ENCODE data around the gene PSAPL1.

Gene PSAPL1

DNA sequence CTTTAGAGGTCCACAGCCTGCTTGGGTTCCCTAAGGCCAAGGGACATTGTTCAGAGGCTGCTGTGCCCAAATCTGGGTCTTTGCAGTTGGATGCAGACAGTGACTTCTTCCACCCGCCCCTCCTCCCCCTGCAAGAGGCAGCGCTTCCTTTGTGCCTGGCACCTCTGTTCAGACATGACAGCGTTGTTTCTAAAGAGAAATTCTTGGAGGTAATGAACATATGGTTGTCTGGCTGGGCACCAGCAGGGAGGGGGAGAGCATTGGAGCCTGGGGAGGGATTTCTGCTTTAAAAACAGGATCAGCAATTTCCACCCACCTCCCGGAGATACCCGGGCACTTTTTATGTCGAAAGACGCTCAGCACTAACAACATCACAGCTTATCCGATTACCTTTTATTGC, 51.5 kb downstream of the PSAPL1 start:
- DNase-seq, result peak in 1 of 58 donors; percentile 41

DNA sequence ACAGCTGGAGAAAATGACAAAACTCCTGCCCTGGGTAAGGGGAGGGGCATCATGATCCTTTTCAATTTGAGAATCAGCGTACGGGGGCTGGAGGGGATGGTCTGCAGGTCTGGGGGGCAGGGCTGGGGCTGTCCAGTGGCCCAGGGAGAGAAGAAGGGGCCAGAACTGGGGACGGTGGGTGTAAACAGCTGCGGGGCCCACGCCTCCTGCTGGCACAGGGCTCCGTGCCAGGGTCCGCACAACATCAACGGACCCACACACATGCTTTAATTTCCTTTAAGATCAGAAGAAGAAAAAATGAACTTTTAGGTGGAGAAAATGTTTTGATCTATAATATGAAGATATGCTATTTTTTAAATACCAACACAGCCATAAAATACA, 52.1 kb downstream of the PSAPL1 start:
- DNase-seq, result no peak

DNA sequence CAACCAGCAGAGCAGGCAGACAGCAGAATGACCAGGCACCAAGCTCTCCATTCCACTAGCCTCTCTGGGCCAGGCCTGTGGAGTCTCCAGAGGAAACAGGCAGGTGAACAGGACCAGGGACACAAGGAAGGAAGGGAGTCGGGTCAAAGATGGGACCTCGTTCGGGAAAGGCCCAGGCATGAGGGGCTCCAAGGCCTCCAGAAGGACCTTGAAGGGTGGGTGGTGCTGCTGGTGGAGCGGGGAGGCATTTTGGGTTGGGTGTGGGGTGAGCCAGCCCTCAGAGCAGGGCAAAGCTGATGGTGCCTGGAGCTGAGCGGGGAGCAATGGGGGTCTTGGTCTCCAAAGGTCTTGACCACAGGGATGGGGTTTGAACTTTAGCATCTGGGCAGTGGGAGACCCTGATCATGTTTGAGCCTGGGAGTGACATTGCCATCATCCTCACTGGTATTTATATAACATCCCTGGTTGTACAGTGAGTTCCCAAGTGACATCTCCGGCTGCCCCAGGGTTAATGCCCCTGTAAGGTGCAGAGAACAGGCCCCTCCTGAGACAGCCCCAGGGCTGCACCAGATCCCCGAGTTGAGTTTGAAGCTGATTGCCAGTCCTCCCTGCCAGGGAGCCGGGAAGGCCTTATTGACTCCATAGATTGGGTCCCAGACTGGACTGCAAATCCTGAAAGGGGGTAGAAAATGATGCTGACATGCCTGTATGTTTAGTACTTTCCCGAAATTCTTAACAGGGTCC, 52.7 kb downstream of the PSAPL1 start:
- no peak for DNase-seq

DNA sequence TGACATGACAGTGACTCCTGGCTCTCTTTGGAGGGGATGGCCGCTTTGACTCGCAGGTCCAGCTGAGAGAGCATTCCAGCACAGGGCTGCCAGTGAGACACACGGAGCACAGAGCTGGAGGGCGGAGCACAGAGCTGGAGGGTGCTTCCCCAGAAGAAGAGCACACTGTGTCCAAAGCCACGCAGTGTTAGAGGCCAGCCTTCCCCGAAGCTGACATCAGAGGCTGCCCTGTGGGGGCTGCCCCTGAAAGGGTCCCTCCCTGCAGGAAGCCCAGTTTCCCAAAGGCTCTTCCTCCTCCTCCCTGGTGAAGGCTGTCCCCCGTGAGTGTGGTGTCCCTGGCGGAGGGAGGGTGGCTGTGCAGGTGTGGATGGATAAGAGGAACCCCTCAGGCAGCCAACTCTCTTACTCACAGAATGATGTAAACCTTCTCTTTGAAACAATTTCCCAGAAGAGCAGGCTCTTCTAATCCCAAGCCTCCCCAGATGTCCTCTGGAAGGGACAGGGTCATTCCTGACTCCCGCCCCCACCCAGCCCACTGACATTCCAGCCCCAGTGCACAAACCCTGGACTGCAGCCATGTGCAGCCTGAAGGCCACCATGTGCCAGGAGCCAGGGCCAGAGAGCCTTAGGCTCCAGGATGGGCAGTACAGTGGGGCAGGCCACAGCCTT, 53.4 kb downstream of the PSAPL1 start:
- peak in 8 of 58 donors; percentile 27 to 67 (median 52) for DNase-seq

Data from anterior cingulate cortex (tissue), 58 donors.